ENCODE data around the gene COPA. TPM values are rescaled to one million over a fixed set of nuclear protein-coding genes. Genes with fewer than 3 reads are reported as not detected.
A peak's percentile ranks its signal among the peaks of the same experiment; 100 is the strongest.

COPA gene
- total RNA-seq, 1 donor from 2014 or later = 126 TPM

DNA sequence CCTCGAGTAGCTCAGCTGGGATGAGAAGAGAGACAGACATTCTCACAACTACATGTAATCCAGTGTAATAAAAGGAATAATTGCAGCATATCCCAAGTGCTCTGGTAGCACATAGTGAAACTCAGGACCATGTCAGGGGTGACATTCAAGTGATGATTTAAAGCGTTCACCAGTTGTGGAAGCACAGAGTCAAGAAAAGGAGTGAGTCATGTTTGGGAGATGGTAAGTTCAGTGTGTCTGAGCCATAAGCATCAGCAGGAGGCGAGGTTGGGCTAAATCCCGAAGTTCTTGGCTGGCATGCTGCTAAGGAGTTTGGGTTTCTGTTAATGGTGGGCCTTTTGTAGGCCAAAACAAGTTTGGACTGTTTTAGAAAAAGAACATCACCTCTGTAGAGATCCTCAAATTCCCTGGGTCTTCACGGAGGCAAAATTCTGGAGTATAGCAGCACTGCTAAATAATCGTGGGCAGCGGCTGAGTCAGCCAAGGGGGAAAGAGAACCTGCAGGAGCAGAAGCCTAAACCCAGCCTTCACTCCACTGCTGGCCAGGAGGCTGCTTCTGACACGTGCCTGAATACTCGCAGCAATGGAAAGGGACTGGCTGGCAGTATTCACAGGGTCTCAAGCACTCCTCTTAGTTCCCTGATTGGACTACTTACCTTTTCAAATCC is 16.6 kb upstream of the COPA start:
- no peak overlapping the region for H3K4me3 Mint-ChIP-seq
- no peaks in the 10 kb centered on the region for H3K4me1 Mint-ChIP-seq (ENCODE audit: low read depth)
- H3K36me3 Mint-ChIP-seq (ENCODE audit: low read depth) = peaks cover 42% of the 10 kb centered on the region
- H3K27me3 Mint-ChIP-seq (ENCODE audit: insufficient read depth) = no peaks in the 10 kb centered on the region
- H3K27ac Mint-ChIP-seq = no peak overlapping the region
- no peak for DNase-seq (ENCODE audit: low spot score)
- H3K9me3 Mint-ChIP-seq = no peaks in the 10 kb centered on the region
- intact Hi-C loops (cut with micrococcal nuclease) = no loop called here

DNA sequence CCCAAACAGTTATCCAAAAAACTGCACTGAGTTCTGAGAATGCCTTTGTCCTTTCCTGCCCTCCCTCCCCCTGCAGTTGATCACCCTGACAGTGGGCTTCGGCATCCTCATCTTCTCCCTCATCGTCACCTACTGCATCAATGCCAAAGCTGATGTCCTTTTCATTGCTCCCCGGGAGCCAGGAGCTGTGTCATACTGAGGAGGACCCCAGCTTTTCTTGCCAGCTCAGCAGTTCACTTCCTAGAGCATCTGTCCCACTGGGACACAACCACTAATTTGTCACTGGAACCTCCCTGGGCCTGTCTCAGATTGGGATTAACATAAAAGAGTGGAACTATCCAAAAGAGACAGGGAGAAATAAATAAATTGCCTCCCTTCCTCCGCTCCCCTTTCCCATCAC is 15.0 kb upstream of the COPA start:
- intact Hi-C loops (cut with micrococcal nuclease) = no loop called here
- no peaks in the 10 kb centered on the region for H3K4me1 Mint-ChIP-seq (ENCODE audit: low read depth)
- no peaks in the 10 kb centered on the region for H3K9me3 Mint-ChIP-seq
- no peak for DNase-seq (ENCODE audit: low spot score)
- H3K36me3 Mint-ChIP-seq (ENCODE audit: low read depth) = peaks cover 53% of the 10 kb centered on the region
- H3K27me3 Mint-ChIP-seq (ENCODE audit: insufficient read depth) = no peaks in the 10 kb centered on the region
- H3K27ac Mint-ChIP-seq = no peak overlapping the region
- no peak overlapping the region for H3K4me3 Mint-ChIP-seq

DNA sequence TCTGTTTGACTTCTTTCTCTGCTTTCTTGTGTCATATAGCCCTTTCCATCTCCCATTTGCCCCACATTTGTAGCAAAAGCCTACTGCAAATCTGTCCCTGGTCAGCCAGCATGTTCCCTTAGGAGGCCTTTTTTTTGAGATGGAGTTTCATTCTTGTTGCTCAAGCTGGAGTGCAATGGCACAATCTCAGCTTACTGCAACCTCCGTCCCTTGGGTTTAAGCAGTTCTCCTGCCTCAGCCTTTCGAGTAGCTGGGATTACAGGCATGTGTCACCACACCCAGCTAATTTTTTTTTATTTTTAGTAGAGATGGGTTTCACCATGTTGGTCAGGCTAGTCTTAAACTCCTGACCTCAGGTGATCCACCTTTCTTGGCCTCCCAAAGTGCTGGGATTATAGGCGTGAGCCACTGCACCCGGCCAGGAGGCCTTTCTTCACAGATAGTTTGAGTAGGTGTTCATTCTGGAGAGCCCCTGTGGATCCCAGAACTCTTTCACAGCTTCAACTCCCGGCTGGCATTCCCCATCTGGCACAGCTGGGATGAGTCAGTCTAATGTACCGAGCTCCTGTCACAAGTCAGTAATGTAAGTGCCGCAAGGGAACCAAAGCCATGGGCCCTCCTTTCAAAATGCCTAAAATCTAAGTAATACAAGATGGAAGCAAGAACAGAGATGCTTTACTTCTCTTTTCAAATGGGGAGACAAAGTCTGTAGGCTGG is 14.4 kb upstream of the COPA start:
- Mint-ChIP-seq H3K4me1 (ENCODE audit: low read depth) (no peaks in the 10 kb centered on the region), H3K27me3 (ENCODE audit: insufficient read depth) (no peaks in the 10 kb centered on the region), H3K9me3 (no peaks in the 10 kb centered on the region), H3K27ac (no peak overlapping the region), H3K36me3 (ENCODE audit: low read depth) (peaks cover 55% of the 10 kb centered on the region), H3K4me3 (no peak overlapping the region)
- DNase-seq (ENCODE audit: low spot score) = no peak
- intact Hi-C loops (cut with micrococcal nuclease) = no loop called here

DNA sequence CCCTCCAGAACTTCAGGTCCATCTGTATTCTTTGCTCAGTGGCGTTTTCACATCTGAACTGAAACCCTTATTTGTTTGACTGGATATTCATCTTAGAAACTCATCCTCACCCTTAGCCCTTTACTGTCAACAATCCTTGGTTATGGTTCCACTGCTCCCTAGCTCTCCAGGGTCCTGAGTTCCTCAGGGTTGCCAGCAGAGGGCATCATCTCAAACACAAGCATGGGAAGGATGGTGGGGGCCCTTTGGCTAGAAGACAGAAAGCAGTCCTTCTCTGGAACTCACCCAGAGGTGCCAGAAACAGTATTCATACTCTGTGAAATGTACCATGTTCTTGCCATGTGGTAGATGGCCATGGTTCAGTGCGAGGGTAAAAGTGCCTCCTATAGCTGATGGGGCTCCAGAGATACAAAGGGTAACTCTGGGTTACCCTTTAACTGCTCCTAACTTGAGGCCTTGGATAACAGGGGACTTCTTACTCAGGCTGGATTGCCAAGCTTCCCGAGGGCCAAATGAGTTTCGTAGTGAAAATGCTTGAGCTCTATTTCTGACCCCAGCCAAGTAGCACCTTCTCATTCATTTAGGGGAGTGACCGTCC is 11.4 kb upstream of the COPA start:
- Mint-ChIP-seq H3K4me1 (ENCODE audit: low read depth) (peaks cover 5% of the 10 kb centered on the region), H3K4me3 (no peak overlapping the region), H3K36me3 (ENCODE audit: low read depth) (peaks cover 67% of the 10 kb centered on the region), H3K27ac (no peak overlapping the region), H3K27me3 (ENCODE audit: insufficient read depth) (no peaks in the 10 kb centered on the region), H3K9me3 (no peaks in the 10 kb centered on the region)
- no peak for DNase-seq (ENCODE audit: low spot score)
- intact Hi-C loops (cut with micrococcal nuclease) = loop anchor here (1.0 kb wide), 1 partner anchor 22 kb away; no protein-coding TSS in a partner anchor

DNA sequence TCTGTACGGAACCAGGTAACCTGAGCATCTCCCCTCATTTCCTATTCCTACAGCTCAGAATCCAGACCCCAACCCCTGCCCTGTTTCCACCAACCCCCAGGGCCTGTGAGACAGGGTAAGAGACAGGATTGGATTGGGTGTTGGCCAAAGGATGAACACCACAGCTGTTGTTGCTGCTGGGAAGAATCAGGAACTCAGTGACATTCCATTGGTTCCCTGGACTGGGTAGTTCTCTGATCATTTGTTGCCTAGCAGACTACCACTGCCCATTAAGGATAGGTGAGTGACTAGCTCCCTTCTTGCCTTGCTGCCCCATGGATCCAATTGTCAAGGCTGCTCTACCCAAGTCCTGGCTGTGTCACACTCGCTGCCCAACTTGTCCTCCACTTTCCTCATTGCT is 10.2 kb upstream of the COPA start:
- Mint-ChIP-seq H3K4me3 (no peak overlapping the region), H3K27me3 (ENCODE audit: insufficient read depth) (no peaks in the 10 kb centered on the region), H3K36me3 (ENCODE audit: low read depth) (peaks cover 62% of the 10 kb centered on the region), H3K9me3 (no peaks in the 10 kb centered on the region), H3K4me1 (ENCODE audit: low read depth) (peaks cover 6% of the 10 kb centered on the region), H3K27ac (no peak overlapping the region)
- intact Hi-C loops (cut with micrococcal nuclease) = no loop called here
- DNase-seq (ENCODE audit: low spot score) = no peak

DNA sequence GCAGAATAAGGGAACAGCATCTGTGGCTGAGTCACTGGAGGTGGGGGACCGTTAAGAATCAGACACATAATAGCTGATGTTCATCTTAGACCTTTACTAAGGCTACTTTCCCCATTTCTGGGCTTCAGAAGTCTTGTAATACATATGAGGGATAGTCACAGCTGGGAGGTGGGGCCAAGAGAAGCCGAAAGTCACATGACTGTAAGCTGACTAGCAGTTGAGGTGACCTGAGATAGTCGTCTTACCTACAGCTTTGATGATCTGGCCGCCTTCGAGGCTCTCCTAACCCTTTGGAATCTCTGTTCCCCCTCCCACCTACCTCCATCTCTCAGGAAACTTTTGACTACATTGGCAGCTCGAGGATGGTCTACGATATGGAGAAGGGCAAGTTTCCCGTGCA is 9.5 kb upstream of the COPA start:
- H3K4me1 Mint-ChIP-seq (ENCODE audit: low read depth) = peaks cover 6% of the 10 kb centered on the region
- peaks cover 62% of the 10 kb centered on the region for H3K36me3 Mint-ChIP-seq (ENCODE audit: low read depth)
- DNase-seq (ENCODE audit: low spot score) = no peak
- no peak overlapping the region for H3K4me3 Mint-ChIP-seq
- no peaks in the 10 kb centered on the region for H3K9me3 Mint-ChIP-seq
- intact Hi-C loops (cut with micrococcal nuclease) = no loop called here
- H3K27me3 Mint-ChIP-seq (ENCODE audit: insufficient read depth) = no peaks in the 10 kb centered on the region
- no peak overlapping the region for H3K27ac Mint-ChIP-seq

DNA sequence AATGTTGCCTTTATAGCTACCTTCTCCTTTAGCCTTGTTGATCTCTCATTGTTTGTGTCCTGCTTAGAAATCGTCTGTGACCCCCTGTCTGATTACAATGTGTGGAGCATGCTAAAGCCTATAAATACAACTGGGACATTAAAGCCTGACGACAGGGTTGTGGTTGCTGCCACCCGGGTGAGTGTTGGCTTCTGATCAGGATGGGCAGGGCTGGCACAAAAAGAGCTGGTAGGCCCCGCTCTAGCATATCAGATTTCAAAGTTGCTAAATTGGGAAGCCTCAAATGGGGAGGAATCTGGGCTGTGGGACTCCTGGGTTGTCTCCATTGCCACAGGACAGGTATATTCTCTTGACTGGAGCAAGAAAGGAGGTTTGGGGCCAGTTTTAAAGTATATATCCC is 8.6 kb upstream of the COPA start:
- peaks cover 62% of the 10 kb centered on the region for H3K36me3 Mint-ChIP-seq (ENCODE audit: low read depth)
- H3K27ac Mint-ChIP-seq = no peak overlapping the region
- intact Hi-C loops (cut with micrococcal nuclease) = no loop called here
- no peaks in the 10 kb centered on the region for H3K9me3 Mint-ChIP-seq
- no peaks in the 10 kb centered on the region for H3K27me3 Mint-ChIP-seq (ENCODE audit: insufficient read depth)
- peaks cover 15% of the 10 kb centered on the region for H3K4me1 Mint-ChIP-seq (ENCODE audit: low read depth)
- H3K4me3 Mint-ChIP-seq = no peak overlapping the region
- DNase-seq (ENCODE audit: low spot score) = no peak

DNA sequence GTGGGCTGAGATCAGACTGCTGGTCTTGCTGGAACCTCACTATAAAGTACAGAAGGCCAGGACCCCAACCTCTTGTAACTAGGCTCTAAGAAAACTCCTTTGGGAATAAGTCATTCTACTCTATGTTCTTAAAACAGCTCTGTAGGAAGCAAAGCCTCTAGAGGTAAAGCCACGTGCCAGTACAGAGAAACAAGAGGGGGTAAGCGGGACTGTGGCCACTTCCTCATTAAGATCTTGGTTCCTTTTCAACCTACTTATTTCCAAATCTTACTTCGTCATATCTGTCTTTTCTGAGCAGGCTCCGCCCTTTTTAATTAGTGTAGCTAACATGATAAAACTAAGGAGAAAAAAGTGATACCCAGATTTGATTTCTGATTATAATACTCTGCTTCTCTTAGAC is 3.9 kb upstream of the COPA start:
- Mint-ChIP-seq H3K36me3 (ENCODE audit: low read depth) (peaks cover 39% of the 10 kb centered on the region), H3K9me3 (no peaks in the 10 kb centered on the region), H3K27ac (no peak overlapping the region), H3K27me3 (ENCODE audit: insufficient read depth) (no peaks in the 10 kb centered on the region), H3K4me1 (ENCODE audit: low read depth) (peaks cover 33% of the 10 kb centered on the region), H3K4me3 (no peak overlapping the region)
- intact Hi-C loops (cut with micrococcal nuclease) = loop anchor here (10.0 kb wide), 1 partner anchor 448 kb away; the partner anchor contains the start of gene LY9
- DNase-seq (ENCODE audit: low spot score) = no peak

DNA sequence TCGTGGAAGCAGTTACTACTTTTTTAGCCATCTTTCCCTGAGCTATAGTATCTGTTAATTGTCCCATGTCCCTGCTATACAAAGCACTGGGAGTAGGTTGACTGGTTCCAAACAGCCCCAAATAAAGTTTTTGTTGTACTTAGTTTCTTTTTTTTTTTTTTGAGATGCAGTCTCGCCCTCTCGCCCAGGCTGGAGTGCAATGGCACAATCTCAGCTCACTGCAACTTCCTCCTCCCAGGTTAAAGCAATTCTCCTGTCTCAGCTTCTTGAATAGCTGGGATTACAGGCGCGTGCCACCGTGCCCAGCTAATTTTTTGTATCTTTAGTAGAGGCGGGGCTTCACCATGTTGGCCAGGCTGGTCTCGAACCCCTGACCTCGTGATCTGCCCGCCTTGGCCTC is 3.4 kb upstream of the COPA start:
- no peaks in the 10 kb centered on the region for H3K9me3 Mint-ChIP-seq
- no peak for DNase-seq (ENCODE audit: low spot score)
- peaks cover 35% of the 10 kb centered on the region for H3K36me3 Mint-ChIP-seq (ENCODE audit: low read depth)
- no peaks in the 10 kb centered on the region for H3K27me3 Mint-ChIP-seq (ENCODE audit: insufficient read depth)
- intact Hi-C loops (cut with micrococcal nuclease) = loop anchor here (10.0 kb wide), 1 partner anchor 448 kb away; the partner anchor contains the start of gene LY9
- peaks cover 38% of the 10 kb centered on the region for H3K4me1 Mint-ChIP-seq (ENCODE audit: low read depth)
- no peak overlapping the region for H3K27ac Mint-ChIP-seq
- no peak overlapping the region for H3K4me3 Mint-ChIP-seq

DNA sequence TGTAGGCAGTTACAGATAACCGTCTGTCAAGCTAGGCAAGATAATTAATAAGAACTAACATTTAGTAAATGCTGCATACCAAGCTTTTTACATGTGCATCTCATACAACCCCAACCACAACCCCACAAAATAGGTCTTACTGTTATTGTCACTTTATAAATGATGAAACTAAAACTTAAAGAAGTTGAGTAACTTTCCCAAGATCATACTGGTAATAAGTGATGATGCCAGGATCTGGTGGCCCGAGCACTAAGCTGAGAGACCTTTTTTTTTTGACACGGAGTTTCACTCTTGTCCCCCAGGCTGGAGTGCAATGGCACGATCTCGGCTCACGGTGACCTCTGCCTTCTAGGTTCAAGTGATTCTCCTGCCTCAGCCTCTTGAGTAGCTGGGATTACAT is 1.9 kb upstream of the COPA start:
- DNase-seq (ENCODE audit: low spot score) = no peak
- H3K27me3 Mint-ChIP-seq (ENCODE audit: insufficient read depth) = no peaks in the 10 kb centered on the region
- peak overlapping the region; percentile 100 for H3K4me3 Mint-ChIP-seq
- H3K27ac Mint-ChIP-seq = peak overlapping the region; percentile 56
- H3K4me1 Mint-ChIP-seq (ENCODE audit: low read depth) = peaks cover 52% of the 10 kb centered on the region
- no peaks in the 10 kb centered on the region for H3K9me3 Mint-ChIP-seq
- peaks cover 32% of the 10 kb centered on the region for H3K36me3 Mint-ChIP-seq (ENCODE audit: low read depth)
- intact Hi-C loops (cut with micrococcal nuclease) = loop anchor here (5.0 to 10.0 kb wide), 3 partner anchors 32 to 450 kb away; partner anchors contain the start of gene LY9

DNA sequence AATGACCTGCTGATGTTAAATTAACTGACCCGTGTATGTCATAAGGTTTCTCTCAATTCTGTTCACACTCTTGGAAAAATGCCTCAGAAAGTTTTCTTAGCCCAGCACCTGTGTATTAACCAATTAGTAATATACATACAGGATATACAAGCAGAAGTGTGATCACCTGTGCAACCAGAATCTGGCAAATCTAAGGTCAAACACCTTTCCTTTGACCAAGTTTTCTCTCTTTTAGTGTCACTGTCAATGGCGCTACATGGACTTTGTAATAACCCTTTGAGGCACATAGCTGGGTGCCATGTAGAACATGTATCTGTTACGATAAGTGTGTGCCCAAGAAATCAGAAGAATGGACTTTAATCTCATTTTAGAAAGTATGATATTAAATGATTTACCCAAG is 1.2 kb upstream of the COPA start:
- intact Hi-C loops (cut with micrococcal nuclease) = loop anchor here (5.0 to 10.0 kb wide), 3 partner anchors 33 to 451 kb away; partner anchors contain the start of gene LY9
- DNase-seq (ENCODE audit: low spot score) = no peak
- Mint-ChIP-seq H3K4me3 (peak overlapping the region; percentile 100), H3K27me3 (ENCODE audit: insufficient read depth) (no peaks in the 10 kb centered on the region), H3K9me3 (no peaks in the 10 kb centered on the region), H3K36me3 (ENCODE audit: low read depth) (peaks cover 31% of the 10 kb centered on the region), H3K4me1 (ENCODE audit: low read depth) (peaks cover 52% of the 10 kb centered on the region), H3K27ac (peak overlapping the region; percentile 99)

DNA sequence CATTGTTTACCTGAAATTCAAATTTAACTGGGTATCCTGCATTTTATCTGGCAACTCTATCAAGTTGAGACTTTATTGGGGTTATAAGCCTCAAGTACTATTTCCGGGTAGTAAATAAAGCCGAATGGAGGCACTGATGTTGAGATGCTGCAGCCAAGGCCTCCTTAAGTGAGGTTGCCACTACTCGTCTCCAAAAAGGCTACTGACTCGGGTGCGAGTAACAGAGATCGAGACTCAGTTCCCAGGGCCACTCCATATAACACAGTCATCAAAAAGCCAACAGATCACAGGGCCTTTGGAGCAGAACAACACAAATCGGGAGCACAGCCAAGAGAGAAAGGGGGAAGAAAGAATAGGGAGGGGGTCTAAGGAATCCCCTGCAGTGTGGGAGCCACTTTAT is 524 bp downstream of the COPA start:
- Mint-ChIP-seq H3K27ac (peak overlapping the region; percentile 99), H3K4me1 (ENCODE audit: low read depth) (peaks cover 66% of the 10 kb centered on the region), H3K9me3 (no peaks in the 10 kb centered on the region), H3K4me3 (peak overlapping the region; percentile 100), H3K36me3 (ENCODE audit: low read depth) (peaks cover 43% of the 10 kb centered on the region), H3K27me3 (ENCODE audit: insufficient read depth) (no peaks in the 10 kb centered on the region)
- no peak for DNase-seq (ENCODE audit: low spot score)
- intact Hi-C loops (cut with micrococcal nuclease) = loop anchor here (5.0 to 10.0 kb wide), 3 partner anchors 35 to 452 kb away; partner anchors contain the start of gene LY9

DNA sequence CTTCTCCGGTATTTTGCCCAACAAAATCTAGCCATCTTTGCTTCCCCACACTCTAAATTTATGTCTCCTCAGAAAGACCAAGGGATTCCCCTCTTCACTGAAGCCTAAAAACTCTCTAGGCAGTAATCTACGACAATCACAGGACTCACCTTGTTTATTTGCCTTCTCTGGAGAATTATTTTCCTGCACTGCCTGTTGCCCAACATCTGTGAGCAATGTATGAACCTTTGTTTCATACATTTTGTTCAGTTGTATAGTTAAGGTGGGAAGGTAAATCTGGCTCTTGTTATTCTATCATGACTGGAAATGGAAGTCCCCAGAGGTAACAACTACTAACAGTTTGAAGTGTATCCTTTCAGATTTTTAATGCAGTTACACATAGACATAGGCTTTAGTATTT is 2.2 kb downstream of the COPA start:
- Mint-ChIP-seq H3K9me3 (no peaks in the 10 kb centered on the region), H3K27me3 (ENCODE audit: insufficient read depth) (no peaks in the 10 kb centered on the region), H3K4me1 (ENCODE audit: low read depth) (peaks cover 56% of the 10 kb centered on the region), H3K27ac (peak overlapping the region; percentile 22), H3K36me3 (ENCODE audit: low read depth) (peaks cover 47% of the 10 kb centered on the region), H3K4me3 (peak overlapping the region; percentile 66)
- DNase-seq (ENCODE audit: low spot score) = no peak
- intact Hi-C loops (cut with micrococcal nuclease) = loop anchor here (5.0 to 10.0 kb wide), 3 partner anchors 36 to 454 kb away; partner anchors contain the start of gene LY9

All from activated T-helper 1 cell treated with anti-CD3 and anti-CD28 coated beads, Interleukin-12 subunit alpha, Interleukin-12 subunit beta, Interleukin-2, Interleukin-4 antibody, amounts not matched to agents 30 ng/mL and 10 ng/mL and 1 ng/mL, durations not matched to agents 14 hours and 24 hours and 36 hours (primary cell).